Memory B cell (primary cell): Measurements from ENCODE around the gene C3.

Source experiments
- ATAC-seq: fragments of 150-1000 bp; cut with Tn5 transposase; 2 replicates; pipeline ENCODE4 v1.10.0; 2021; ENCODE audit warnings: low read depth, mild to moderate bottlenecking, moderate library complexity
- DNase-seq, 2 donors: peaks; one replicate each; pipeline ENCODE4 v3.0.0; 2022; ENCODE audit warnings: low spot score in 2 of 2
- H3K27ac Mint-ChIP-seq: one replicate; pipeline ENCODE4 v1.8.0; 2022; ENCODE audit warnings: mild to moderate bottlenecking, moderate library complexity, mixed read lengths
- H3K27me3 Mint-ChIP-seq: one replicate; pipeline ENCODE4 v1.8.0; 2022; ENCODE audit warnings: mixed read lengths
- H3K36me3 Mint-ChIP-seq: one replicate; pipeline ENCODE4 v1.8.0; 2022; ENCODE audit warnings: mild to moderate bottlenecking, mixed read lengths
- H3K4me1 Mint-ChIP-seq: one replicate; pipeline ENCODE4 v1.8.0; 2022; ENCODE audit warnings: mixed read lengths
- H3K4me3 Mint-ChIP-seq: one replicate; pipeline ENCODE4 v1.8.0; 2022; ENCODE audit warnings: mild to moderate bottlenecking, moderate library complexity, mixed read lengths
- H3K9me3 Mint-ChIP-seq: one replicate; pipeline ENCODE4 v1.8.0; 2022; ENCODE audit warnings: mixed read lengths

Gene C3

DNA sequence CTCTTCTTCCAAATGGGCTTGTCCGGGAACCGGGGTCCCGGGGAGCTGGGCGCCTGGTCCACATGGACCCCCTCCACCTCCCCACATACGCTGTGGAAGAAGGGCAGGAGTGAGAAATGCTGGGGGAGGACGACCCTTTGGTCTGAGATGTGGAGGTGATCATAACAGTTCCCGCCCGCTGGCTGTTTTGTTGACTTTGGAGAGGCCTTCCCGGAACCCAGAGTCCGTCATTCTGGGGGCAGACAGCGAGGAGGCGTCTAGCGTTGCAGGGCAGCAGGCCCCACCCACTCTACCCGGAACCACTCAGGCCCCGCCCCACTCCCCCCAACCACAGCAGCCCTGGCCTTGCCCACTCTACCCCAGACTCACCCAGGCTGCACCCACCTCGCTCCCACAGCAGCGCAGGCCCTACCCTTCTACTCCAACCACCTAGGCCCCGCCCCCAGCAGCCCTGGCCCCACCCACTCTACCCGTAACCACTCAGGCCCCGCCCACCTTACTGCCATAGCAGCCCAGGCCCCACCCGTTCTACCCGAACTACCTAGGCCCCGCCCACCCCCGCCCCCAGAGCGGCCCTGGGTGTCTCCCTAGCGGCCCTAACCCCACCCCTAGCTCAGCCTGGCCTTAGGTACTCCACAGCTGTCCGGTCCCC, 9.8 kb upstream of the C3 start:
- no peak for DNase-seq
- no peaks in the 10 kb centered on the region for H3K9me3 Mint-ChIP-seq

GRCh38 chr19:6729573-6730152, 9.2 kb upstream of the C3 start:
- Mint-ChIP-seq H3K4me3 (no peak overlapping the region), H3K9me3 (no peaks in the 10 kb centered on the region), H3K27ac (no peak overlapping the region)

More for the DNA sequence above, 9.8 kb upstream of the C3 start:
- H3K27me3 Mint-ChIP-seq = no peaks in the 10 kb centered on the region
- peak; percentile 58 for ATAC-seq
- H3K36me3 Mint-ChIP-seq = peaks cover 16% of the 10 kb centered on the region
- no peak overlapping the region for H3K4me3 Mint-ChIP-seq
- no peak overlapping the region for H3K27ac Mint-ChIP-seq
- H3K4me1 Mint-ChIP-seq = peaks cover 20% of the 10 kb centered on the region

DNA sequence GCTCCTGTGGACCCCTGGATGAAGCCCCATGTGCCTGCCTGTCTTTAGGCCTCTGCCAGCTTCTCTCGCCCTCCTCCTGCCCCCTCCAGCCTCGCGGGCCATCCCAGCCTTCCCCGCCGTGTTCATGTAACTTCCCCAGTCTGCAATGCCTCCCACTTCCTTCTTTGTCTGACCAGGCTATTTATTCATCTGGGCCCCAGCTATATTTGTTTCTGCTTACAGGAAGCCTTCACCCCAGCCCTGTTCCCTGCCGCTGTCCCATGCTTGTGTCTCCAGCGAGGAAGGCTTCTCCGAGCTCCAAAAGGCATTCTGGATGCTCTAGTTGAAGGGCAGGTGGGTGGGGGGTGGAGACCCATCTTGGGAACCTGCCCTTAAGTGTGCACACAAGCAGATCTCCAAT, 7.9 kb upstream of the C3 start:
- ATAC-seq = peak; percentile 45
- peak overlapping the region; percentile 46 for H3K27ac Mint-ChIP-seq
- peaks cover 37% of the 10 kb centered on the region for H3K4me1 Mint-ChIP-seq
- DNase-seq = no peak
- H3K27me3 Mint-ChIP-seq = no peaks in the 10 kb centered on the region
- peak overlapping the region; percentile 24 for H3K4me3 Mint-ChIP-seq
- no peaks in the 10 kb centered on the region for H3K9me3 Mint-ChIP-seq
- H3K36me3 Mint-ChIP-seq = peaks cover 14% of the 10 kb centered on the region

More at GRCh38 chr19:6729573-6730152, 9.2 kb upstream of the C3 start:
- Mint-ChIP-seq H3K4me1 (peaks cover 26% of the 10 kb centered on the region), H3K27me3 (no peaks in the 10 kb centered on the region), H3K36me3 (peaks cover 16% of the 10 kb centered on the region)
- ATAC-seq (no peak), DNase-seq (no peak)

- Mint-ChIP-seq H3K4me3 (no peak overlapping the region), H3K36me3 (peaks cover 1% of the 10 kb centered on the region), H3K27ac (no peak overlapping the region), H3K4me1 (peaks cover 51% of the 10 kb centered on the region), H3K9me3 (no peaks in the 10 kb centered on the region), H3K27me3 (no peaks in the 10 kb centered on the region)
- ATAC-seq (no peak), DNase-seq (no peak)
These were observed 5.2 kb upstream of the C3 start for GRCh38 chr19:6725513-6726231.

DNA sequence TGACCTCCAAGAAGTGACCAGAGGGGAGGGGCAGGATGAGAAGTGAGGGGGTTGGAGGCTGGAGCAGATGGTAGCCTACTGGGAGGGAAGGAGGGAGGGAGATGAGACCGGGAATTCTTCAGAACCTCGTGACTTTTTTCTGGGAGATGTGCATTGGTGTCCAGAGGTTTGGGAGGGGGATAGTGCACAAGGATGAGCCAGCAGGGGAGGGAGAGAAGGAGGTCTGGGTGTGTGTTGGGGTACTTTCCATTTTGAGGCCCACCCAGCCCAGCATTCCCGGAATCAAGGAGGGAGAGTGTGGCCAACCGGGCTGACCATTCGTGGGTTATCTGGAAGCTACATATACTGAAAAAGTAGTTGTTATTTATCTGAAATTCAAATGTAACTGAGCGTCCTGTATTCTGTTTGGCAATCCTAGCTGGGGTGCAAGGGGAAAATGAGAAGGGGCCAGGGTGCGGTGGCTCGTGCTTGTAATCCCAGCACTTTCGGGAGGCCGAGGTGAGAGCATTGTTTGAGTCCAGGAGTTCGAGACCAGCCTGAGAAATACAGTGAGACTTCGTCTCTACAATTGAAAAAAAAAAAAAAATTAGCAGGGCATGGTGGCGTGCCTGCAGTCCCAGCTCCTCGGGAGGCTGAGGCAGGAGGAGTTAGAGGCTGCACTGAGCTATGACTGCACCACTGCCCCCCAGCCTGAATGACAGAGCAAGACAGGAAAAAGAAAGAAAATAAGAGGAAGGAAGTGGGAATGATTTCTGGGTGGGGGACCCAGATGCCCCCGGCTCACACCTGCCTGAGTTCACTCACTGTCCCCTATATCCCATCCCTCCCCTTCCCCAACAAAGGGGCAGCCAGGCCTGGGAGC, 4.4 kb upstream of the C3 start:
- H3K4me1 Mint-ChIP-seq = peaks cover 52% of the 10 kb centered on the region
- DNase-seq (no peak), ATAC-seq (no peak)
- no peak overlapping the region for H3K27ac Mint-ChIP-seq
- H3K36me3 Mint-ChIP-seq = peaks cover 1% of the 10 kb centered on the region
- H3K9me3 Mint-ChIP-seq = no peaks in the 10 kb centered on the region
- H3K27me3 Mint-ChIP-seq = no peaks in the 10 kb centered on the region
- no peak overlapping the region for H3K4me3 Mint-ChIP-seq

DNA sequence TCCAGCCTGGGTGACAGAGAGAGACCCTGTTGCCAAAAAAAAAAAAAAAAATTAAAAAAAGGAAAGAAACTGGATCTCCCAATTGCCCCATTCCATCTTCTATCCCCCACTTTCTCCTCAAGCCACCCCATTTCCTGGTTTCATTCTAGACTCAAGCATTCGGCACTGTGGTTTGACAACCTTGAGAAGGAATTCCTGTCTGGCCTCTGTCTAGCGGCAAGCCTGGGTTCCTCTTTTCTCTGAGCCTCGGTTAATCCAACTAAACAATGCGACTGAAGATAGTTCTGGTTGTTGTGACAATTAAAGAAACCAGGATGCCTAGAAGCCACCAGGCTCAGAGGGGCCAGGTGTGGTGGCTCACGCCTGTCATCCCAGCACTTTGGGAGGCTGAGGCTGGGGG, 3.3 kb upstream of the C3 start:
- peaks cover 50% of the 10 kb centered on the region for H3K4me1 Mint-ChIP-seq
- peak overlapping the region; percentile 31 for H3K27ac Mint-ChIP-seq
- DNase-seq = peak in 1 of 2 donors; percentile 21
- peaks cover 1% of the 10 kb centered on the region for H3K36me3 Mint-ChIP-seq
- peak; percentile 51 for ATAC-seq
- no peaks in the 10 kb centered on the region for H3K9me3 Mint-ChIP-seq
- peak overlapping the region; percentile 74 for H3K4me3 Mint-ChIP-seq
- no peaks in the 10 kb centered on the region for H3K27me3 Mint-ChIP-seq

GRCh38 chr19:6723108-6723618, 2.7 kb upstream of the C3 start:
- peak overlapping the region; percentile 41 for H3K4me3 Mint-ChIP-seq
- H3K4me1 Mint-ChIP-seq = peaks cover 44% of the 10 kb centered on the region
- H3K27me3 Mint-ChIP-seq = no peaks in the 10 kb centered on the region
- H3K9me3 Mint-ChIP-seq = no peaks in the 10 kb centered on the region
- H3K27ac Mint-ChIP-seq = no peak overlapping the region
- no peak for ATAC-seq
- no peak for DNase-seq
- H3K36me3 Mint-ChIP-seq = peaks cover 1% of the 10 kb centered on the region

- H3K9me3 Mint-ChIP-seq = peaks cover 4% of the 10 kb centered on the region
- H3K27me3 Mint-ChIP-seq = peaks cover 7% of the 10 kb centered on the region
- H3K27ac Mint-ChIP-seq = peak overlapping the region; percentile 77
- ATAC-seq (peak; percentile 91), DNase-seq (peak in 1 of 2 donors; percentile 42)
- H3K4me3 Mint-ChIP-seq = peak overlapping the region; percentile 57
- peaks cover 50% of the 10 kb centered on the region for H3K4me1 Mint-ChIP-seq
- H3K36me3 Mint-ChIP-seq = peaks cover 7% of the 10 kb centered on the region
These were observed 1.3 kb upstream of the C3 start for GRCh38 chr19:6721773-6722172.

- H3K4me3 Mint-ChIP-seq = peak overlapping the region; percentile 39
- DNase-seq = no peak
- H3K36me3 Mint-ChIP-seq = peaks cover 6% of the 10 kb centered on the region
- H3K9me3 Mint-ChIP-seq = peaks cover 4% of the 10 kb centered on the region
- H3K27me3 Mint-ChIP-seq = peaks cover 10% of the 10 kb centered on the region
- no peak for ATAC-seq
- H3K27ac Mint-ChIP-seq = peak overlapping the region; percentile 77
- H3K4me1 Mint-ChIP-seq = peaks cover 52% of the 10 kb centered on the region
These were observed 656 bp upstream of the C3 start for GRCh38 chr19:6721138-6721474.

GRCh38 chr19:6719992-6720368, 470 bp downstream of the C3 start:
- H3K36me3 Mint-ChIP-seq = peaks cover 6% of the 10 kb centered on the region
- peaks cover 10% of the 10 kb centered on the region for H3K27me3 Mint-ChIP-seq
- ATAC-seq (no peak), DNase-seq (no peak)
- peaks cover 4% of the 10 kb centered on the region for H3K9me3 Mint-ChIP-seq
- H3K4me1 Mint-ChIP-seq = peaks cover 44% of the 10 kb centered on the region
- no peak overlapping the region for H3K4me3 Mint-ChIP-seq
- peak overlapping the region; percentile 16 for H3K27ac Mint-ChIP-seq

- peaks cover 10% of the 10 kb centered on the region for H3K27me3 Mint-ChIP-seq
- no peak for ATAC-seq
- H3K4me1 Mint-ChIP-seq = peaks cover 39% of the 10 kb centered on the region
- H3K4me3 Mint-ChIP-seq = no peak overlapping the region
- no peak for DNase-seq
- no peak overlapping the region for H3K27ac Mint-ChIP-seq
- peaks cover 6% of the 10 kb centered on the region for H3K36me3 Mint-ChIP-seq
- peaks cover 4% of the 10 kb centered on the region for H3K9me3 Mint-ChIP-seq
These were observed 949 bp downstream of the C3 start for GRCh38 chr19:6719540-6719861.

DNA sequence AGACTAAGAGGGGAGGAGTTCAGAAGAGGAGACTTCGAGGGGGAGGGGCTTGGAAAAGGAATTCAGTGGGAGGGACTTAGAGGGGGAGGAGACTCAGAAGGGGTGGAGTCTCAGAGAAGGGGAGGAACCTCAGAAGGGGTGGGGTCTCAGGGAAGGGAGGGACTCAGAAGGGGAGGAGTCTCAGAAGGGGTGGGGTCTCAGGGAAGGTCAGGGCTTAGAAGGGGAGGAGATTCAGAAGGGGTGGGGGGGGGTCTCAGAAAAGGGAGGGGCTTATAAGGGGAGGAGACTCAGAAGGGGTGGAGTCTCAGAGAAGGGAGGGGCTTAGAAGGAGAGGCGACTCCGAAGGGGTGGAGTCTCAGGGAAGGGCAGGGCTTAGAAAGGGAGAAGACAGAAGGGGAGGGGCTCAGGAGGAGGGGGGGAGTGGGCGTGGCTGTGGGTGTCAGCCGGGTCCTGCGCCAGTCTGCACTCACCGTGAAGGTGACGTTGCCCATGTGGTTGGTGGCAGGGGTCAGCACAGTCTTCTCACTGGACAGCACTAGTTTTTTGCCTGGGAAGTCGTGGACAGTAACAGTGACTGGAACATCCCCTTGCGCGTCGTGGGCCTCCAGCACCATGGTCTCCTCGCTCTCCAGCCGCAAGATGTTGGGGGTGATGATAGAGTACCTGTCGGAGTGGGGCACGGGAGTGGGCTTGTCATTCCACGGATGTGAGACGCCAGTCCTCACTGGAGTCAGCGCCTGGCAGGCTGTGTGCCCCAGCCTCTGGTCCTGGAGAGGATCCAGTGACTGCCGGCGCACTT, 1.5 kb downstream of the C3 start:
- Mint-ChIP-seq H3K27ac (no peak overlapping the region), H3K9me3 (peaks cover 4% of the 10 kb centered on the region), H3K4me3 (no peak overlapping the region), H3K36me3 (peaks cover 6% of the 10 kb centered on the region), H3K4me1 (peaks cover 34% of the 10 kb centered on the region), H3K27me3 (peaks cover 10% of the 10 kb centered on the region)
- DNase-seq (peak in 1 of 2 donors; percentile 28), ATAC-seq (peak; percentile 46)

DNA sequence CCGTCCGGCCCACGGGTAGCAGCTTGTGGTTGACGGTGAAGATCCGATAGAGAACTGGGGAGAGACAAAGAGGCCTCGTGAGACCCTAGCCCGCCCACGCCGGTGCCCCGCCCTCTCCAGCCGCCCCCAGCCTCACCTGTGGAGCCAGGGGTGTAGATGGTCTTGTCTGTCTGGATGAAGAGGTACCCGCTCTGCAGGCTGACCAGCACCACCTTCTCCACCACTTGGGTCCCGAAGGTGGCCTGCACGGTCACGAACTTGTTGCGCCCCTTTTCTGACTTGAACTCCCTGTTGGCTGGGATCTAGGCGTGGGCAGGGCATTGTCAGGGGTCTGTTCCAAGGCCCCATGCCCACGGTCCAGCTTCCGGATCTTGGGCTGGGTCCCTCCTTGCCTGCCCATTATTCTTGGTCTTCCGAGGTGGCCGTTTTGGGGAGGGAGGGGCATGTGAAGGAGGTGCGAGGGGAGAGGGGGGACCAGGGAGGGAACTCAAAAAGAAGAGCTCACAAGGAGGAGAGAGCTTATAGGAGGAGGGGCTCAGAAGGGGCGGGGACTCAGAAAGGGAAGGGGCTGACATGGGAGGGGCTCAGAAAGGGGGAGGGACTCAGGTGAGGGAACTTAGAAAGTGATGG, 2.2 kb downstream of the C3 start:
- ATAC-seq = no peak
- H3K27ac Mint-ChIP-seq = no peak overlapping the region
- peaks cover 6% of the 10 kb centered on the region for H3K36me3 Mint-ChIP-seq
- DNase-seq = no peak
- H3K9me3 Mint-ChIP-seq = peaks cover 4% of the 10 kb centered on the region
- peaks cover 30% of the 10 kb centered on the region for H3K4me1 Mint-ChIP-seq
- H3K4me3 Mint-ChIP-seq = no peak overlapping the region
- peaks cover 10% of the 10 kb centered on the region for H3K27me3 Mint-ChIP-seq
